NCI-H2171 (cell line): Measurements from ENCODE around the gene HBS1L.
A peak's percentile ranks its signal among the peaks of the same experiment; 100 is the strongest.
"Not testable (repeated sequence)": the region's sequence is repeated elsewhere in the genome, so short reads cannot be mapped to it uniquely, and the experiment has no call there.

Experiments used
- DNase-seq: peaks from one replicate; lab custom pipeline; 2025; lab: John Stamatoyannopoulos, UW

Gene HBS1L

DNA sequence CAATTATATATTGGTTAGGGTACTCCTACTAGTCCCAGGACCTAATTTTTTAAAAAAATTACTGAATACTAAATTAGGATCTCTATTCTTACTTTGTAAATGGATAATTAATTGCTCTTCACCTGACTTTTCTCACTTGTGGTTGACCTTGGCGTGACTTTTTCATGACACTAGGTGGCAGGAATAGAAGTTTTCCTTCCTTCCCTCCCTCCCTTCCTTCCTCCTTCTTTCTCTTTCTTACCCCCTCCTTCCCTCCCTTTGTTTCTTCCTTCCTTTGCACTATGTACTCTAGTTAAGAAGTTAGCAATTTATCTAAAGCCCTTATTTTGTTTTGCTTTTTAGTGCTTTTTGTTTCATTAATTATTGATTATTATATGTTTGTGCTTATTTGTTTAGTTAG lies 20.4 kb upstream of the HBS1L start:
- no peak for DNase-seq

DNA sequence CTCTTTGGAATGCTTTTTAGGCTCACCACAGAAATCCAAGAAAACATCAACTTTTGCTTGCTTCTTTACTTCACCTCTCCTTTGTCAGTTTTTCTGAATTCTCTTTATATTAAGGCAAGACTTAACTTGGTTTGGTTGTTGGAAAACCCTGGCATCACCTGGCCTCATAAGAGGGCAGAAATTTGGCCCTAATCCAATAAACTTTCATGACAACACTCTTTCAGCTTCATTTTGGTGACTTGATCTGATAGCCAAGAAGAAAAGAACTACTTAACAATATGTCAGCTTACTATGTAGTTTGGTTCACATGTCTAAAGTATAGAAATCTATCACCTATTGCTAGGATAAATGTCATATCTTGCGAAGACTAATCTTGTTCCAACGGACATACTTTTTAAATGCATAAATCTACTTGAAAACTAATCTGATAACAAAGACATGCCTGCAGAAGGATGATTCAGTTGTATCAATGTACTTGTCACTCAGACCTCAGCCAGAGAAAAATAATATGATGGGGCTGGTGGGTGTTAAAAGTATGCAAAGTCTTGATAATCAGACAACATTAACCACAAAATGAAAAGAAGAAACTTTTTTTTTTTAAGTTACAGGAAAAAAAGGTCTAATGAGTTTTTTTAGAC lies 19.3 kb upstream of the HBS1L start:
- DNase-seq = no peak

- DNase-seq = no peak
These were observed 18.6 kb upstream of the HBS1L start for GRCh38 chr6:135073217-135073616.

DNA sequence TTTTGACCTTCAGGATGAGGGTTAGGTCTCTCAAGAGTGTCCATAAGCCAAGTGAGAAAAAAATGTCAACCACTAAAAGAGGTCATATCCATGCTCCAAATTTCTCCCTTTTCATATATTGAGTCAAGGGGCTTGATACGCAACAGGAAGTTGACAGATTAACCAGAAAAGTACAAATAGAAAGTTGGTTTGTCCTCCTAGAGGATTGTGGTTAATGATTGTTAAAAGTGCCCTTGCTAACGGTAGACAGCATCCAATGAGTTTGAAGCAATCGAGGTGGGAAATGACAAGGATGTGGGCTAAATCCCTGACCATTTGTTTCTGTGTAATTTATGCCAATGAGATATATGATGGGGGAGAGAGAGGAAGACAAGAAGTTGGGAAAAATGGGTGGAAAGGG lies 18.1 kb upstream of the HBS1L start:
- DNase-seq = no peak

- DNase-seq = no peak
These were observed 16.9 kb upstream of the HBS1L start for GRCh38 chr6:135071541-135071940.

DNA sequence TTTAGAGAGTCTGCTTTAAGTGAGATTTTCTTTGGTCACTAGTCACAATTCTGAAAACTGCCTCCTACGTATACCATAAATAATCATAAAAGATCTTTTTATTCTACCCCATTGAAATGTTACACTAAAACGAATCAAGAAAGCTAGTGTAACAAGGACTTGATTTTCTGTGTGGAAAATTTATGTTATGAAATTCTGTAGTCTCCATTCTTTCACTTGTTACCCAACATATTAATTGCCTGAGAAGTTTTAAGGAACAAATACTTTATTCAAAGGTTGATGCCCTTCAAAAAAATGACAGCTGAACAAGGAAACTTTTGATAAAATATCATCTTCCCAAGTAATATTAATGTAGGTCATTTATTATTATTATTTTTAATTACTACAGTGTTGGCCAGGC lies 13.3 kb upstream of the HBS1L start:
- no peak for DNase-seq

DNA sequence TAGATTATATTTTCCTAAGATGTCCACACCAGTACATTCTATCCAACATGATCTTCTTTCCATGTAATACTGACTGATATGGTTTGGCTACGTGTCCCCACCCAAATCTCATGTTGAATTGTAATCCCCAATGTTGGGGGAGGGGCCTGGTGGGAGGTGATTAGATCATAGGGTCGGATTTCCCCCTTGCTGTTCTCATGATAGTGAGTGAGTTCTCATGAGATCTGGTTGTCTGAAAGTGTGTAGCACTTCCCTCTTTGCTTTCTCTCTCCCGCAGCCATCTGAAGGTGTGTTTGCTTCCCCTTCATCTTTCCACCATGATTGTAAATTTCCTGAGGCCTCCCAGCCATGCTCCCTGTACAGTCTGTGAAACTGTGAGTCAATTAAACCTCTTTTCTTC lies 12.2 kb upstream of the HBS1L start:
- DNase-seq = no peak

DNA sequence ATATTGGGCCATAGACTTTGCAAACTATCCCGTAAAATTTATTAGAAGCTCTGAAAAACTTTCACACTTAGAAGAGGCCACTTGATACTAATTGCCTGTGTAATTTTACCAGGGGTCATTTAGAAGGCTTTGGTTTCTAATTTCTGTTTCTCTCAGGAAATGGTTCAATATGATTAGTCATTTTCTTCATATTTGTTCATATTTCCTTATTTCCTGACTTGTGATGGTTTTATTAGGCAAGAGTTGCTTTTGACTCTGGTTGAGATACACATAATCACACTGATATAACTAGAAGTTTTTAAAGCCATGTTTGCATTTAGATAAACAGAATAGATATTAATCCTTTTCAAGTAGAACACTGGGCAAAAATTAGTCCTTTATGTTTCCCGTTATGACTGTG lies 11.8 kb upstream of the HBS1L start:
- DNase-seq = no peak

- DNase-seq = no peak
These were observed 10.0 kb upstream of the HBS1L start for GRCh38 chr6:135064586-135064985.

DNA sequence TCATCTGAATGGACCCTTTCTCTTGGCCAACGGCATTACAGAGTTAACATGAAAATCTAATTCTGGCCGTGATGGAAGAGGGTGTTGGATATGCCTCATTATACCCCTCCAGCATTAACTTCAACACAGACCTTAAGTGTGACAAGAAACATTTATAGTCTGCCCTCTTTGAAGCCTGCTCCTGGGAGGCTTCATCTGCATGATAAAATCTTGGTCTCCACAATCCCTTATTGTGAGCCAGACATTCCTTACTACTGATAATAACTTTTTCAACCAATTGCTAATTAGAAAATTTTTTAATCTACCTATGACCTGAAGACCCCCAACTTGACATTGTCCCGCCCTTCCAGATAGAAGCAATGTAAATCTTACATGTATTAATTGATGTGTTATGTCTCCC lies 9.3 kb upstream of the HBS1L start:
- DNase-seq = no peak

GRCh38 chr6:135062735-135063134 lies 8.1 kb upstream of the HBS1L start:
- peak; percentile 54 for DNase-seq

DNA sequence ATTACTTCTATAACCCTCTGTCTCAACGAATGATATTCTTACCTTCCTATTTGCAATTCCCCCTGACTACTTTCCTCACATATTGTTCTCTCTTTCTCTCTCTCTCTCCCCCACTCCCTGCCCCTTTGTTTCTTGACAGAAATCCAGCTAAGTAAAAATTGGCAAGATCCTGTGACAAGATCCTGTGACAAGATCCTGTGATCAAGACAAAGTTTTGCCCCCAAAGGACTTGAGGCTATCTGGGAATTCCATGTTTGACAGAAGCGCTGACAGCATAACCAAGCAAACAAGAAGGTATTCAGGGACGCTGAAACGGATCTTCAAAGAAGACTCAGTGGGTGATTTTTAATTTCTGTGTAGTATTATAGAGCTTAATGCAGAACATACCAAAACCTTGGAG lies 5.5 kb upstream of the HBS1L start:
- DNase-seq = no peak

DNA sequence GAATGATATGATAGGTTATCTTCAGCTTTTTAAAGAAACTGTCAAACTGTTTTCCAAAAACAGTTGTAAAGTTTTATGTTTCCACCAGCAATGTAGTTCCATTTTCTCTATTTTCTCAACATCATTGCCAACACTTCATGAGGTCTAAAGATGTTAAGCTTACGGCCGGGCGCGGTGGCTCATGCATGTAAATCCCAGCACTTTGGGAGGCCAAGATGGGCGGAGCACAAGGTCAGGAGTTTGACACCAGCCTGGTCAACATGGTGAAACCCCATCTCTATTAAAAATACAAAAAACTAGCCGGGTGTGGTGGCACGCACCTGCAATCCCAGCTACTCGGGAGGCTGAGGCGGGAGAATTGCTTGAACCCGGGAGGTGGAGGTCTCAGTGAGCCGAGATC lies 3.7 kb upstream of the HBS1L start:
- DNase-seq = not testable (repeated sequence)

DNA sequence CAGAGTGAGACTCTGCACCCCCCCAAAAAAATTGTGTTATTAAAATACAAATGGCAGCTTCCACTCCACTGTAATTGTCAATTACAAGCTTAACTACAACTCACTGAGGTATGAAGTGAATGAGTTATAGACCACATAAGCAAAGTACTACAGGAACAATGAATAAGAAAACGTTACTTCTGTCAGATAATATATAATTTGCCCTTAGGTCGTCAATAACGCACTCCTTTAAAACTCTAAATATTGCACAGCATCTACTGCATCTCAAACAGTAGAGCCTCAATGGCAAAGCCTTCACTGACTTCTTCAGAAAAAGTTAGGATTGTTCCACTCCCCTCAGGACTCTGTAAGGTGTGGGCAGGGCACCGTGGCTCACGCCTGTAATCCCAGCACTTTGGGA lies 2.0 kb upstream of the HBS1L start:
- no peak for DNase-seq

GRCh38 chr6:135054226-135054568 lies 425 bp downstream of the HBS1L start:
- no peak for DNase-seq

- DNase-seq = no peak
These were observed 1.2 kb downstream of the HBS1L start for GRCh38 chr6:135053406-135053805.

- no peak for DNase-seq
These were observed 1.7 kb downstream of the HBS1L start for GRCh38 chr6:135052939-135053338.

- no peak for DNase-seq
These were observed 5.7 kb downstream of the HBS1L start for GRCh38 chr6:135048915-135049314.

DNA sequence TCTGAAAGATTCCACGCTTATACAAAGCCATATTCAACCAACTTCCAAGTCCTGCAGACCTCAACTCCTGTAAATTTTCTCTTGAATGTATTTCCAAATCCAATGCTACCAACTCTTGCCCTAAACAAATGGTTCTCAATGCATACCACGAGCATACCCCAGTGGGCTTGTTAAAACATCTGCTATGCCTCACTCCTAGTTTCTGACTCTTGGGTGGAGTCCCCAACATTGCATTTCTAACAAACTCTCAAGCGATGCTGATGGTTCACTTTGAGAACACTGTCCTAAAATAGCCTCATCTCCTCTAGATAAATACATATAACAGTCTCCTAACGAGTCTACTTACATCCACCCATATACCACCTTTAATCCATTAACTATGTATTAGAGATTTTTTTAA lies 7.3 kb downstream of the HBS1L start:
- no peak for DNase-seq

- no peak for DNase-seq
These were observed 7.7 kb downstream of the HBS1L start for GRCh38 chr6:135046912-135047311.

DNA sequence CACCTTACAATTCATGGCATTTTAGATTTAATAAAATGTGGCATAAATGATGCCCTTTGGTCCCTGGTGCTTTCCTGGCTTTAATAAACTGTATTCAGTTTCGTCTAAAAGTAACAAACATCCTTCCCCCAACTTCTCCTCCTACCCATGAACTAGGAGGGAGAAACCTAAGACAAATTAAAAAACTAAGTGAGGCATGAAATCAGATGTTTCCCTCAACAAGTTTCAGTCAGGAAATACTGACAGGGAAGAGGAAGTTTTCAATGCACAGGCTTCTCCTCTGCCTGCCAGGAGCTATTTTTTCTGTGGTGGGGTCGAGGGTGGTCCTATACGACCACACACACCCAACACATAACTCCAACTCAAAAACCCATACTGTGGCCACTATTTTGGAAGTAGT lies 10.0 kb downstream of the HBS1L start:
- DNase-seq = no peak

- no peak for DNase-seq
These were observed 10.8 kb downstream of the HBS1L start for GRCh38 chr6:135043846-135044245.

DNA sequence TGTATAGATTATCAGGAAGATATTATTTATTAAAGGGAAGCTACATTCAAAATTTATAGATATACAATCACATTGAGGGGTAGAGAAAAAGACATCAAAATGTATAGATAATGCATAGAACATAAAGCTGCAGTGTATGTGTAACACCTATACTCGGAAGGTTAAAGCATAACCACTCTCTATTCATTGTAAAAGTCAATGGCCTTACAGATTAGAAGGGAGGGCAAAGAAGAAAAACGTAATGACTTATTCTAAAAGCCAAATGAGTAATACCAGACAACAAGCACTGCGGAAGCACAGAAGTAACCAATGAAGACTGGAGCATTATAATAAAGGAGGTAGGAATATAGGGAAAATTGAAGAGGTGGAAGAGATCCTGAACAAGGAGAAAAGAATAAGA lies 11.3 kb downstream of the HBS1L start:
- DNase-seq = no peak

- no peak for DNase-seq
These were observed 16.3 kb downstream of the HBS1L start for GRCh38 chr6:135038335-135038734.

GRCh38 chr6:135037541-135037940 lies 17.1 kb downstream of the HBS1L start:
- DNase-seq = no peak
